HCT116 (cell line): ENCODE data around the gene PRKD3. TPM values are rescaled to one million over a fixed set of nuclear protein-coding genes. Genes with fewer than 3 reads are reported as not detected.

ENCODE experiments used
- ATAC-seq: fragments of 200-7000 bp; cut with Tn5 transposase; 2 replicates; pipeline ENCODE4 v1.9.1; 2020; ENCODE audit warnings: mild to moderate bottlenecking, moderate library complexity
- BruUV-seq: library from RNA; stranded (reverse); fragments of 400-500 nt; replicated peaks from 2 replicates; lab custom pipeline; 2021; lab: Mats Ljungman, UMichigan
- CTCF ChIA-PET: fragments of 300-600 bp; sonication (Branson Sonifier 250); formaldehyde crosslinking; loops from one replicate; lab custom pipeline; 2021; ENCODE audit warnings: antibody characterized with exemption; lab: Charles Lee
- POLR2A ChIA-PET: fragments of 300-600, 350-600 bp; sonication (Branson Sonifier 250); formaldehyde crosslinking; loops from one replicate; lab custom pipeline; 2021; ENCODE audit warnings: antibody characterized with exemption; lab: Charles Lee
- RAD21 ChIA-PET, 2 experiments: fragments of 300-600 bp; sonication (Branson Sonifier 250); formaldehyde crosslinking; loops; one replicate each; lab custom pipeline; 2023; ENCODE audit warnings: low total read pairs in 2 of 2; ENCODE audit not compliant: uncharacterized antibody in 2 of 2, unreplicated experiment in 2 of 2, low non-redundant PET in 1 of 2; lab: Charles Lee
- DNase-seq: peaks from one replicate; pipeline ENCODE4 v3.0.0-alpha.2; 2010; ENCODE audit warnings: low read depth, low spot score
- H2AFZ ChIP-seq: fragments of 200-600 bp; shearing (Covaris generic), sonication (generic); 2 replicates; pipeline ENCODE4 v1.6.1; 2017; ENCODE audit warnings: low read depth, mixed run types, mixed read lengths, antibody characterized with exemption, low read length; ENCODE audit not compliant: poor library complexity, severe bottlenecking
- H3K27ac ChIP-seq: 2 replicates; pipeline ENCODE4 v1.5.1; 2012; ENCODE audit warnings: low read depth, low read length
- H3K27me3 ChIP-seq: fragments of 200-600 bp; sonication (generic); 2 replicates; pipeline ENCODE4 v1.6.1; 2016; ENCODE audit warnings: mixed run types, low read length, mixed read lengths; ENCODE audit not compliant: insufficient read depth
- H3K36me3 ChIP-seq, 2 experiments: fragments of 200-500 bp in 1 of 2; fragments of 200-600 bp in 1 of 2; sonication (Bioruptor generic) in 1 of 2; sonication (generic) in 1 of 2; 2 replicates each; pipeline versions ENCODE4 v1.5.1 to v1.6.1; 2014 to 2016; ENCODE audit warnings: low read length in 2 of 2, inconsistent platforms in 1 of 2, mixed read lengths in 1 of 2, mixed run types in 1 of 2; ENCODE audit not compliant: insufficient read depth in 2 of 2, control insufficient read depth in 1 of 2
- H3K4me1 ChIP-seq, 2 experiments: fragments of 200-600 bp in 1 of 2; sonication (generic) in 1 of 2; 2 replicates each; pipeline versions ENCODE4 v1.5.1 to v1.6.1; 2012 to 2017; ENCODE audit warnings: low read length in 2 of 2, inconsistent platforms in 1 of 2, mild to moderate bottlenecking in 1 of 2, mixed read lengths in 1 of 2, mixed run types in 1 of 2, moderate library complexity in 1 of 2; ENCODE audit not compliant: insufficient read depth in 2 of 2, control insufficient read depth in 1 of 2
- H3K4me2 ChIP-seq: fragments of 200-600 bp; sonication (generic); 2 replicates; pipeline ENCODE4 v1.6.1; 2017; ENCODE audit warnings: mixed run types, low read length, mixed read lengths
- H3K4me3 ChIP-seq, 2 experiments: fragments of 200-600 bp in 1 of 2; sonication (generic) in 1 of 2; replicated peaks in 1 of 2; 2 replicates each; pipeline ENCODE4 v1.5.1; 2011 to 2016; ENCODE audit warnings: low read length in 2 of 2, control low read depth in 1 of 2, low read depth in 1 of 2, mild to moderate bottlenecking in 1 of 2, mixed read lengths in 1 of 2, mixed run types in 1 of 2
- H3K79me2 ChIP-seq: fragments of 200-600 bp; sonication (generic); 2 replicates; pipeline ENCODE4 v1.6.1; 2017; ENCODE audit warnings: mild to moderate bottlenecking, mixed run types, low read length, moderate library complexity, mixed read lengths; ENCODE audit not compliant: insufficient read depth
- H3K9ac ChIP-seq: fragments of 200-600 bp; sonication (generic); 2 replicates; pipeline ENCODE4 v1.6.1; 2016; ENCODE audit warnings: low read length, mixed read lengths
- H3K9me2 ChIP-seq: fragments of 200-600 bp; sonication (generic), shearing (Covaris generic); 2 replicates; pipeline ENCODE4 v1.6.1; 2017; ENCODE audit warnings: mixed run types, mild to moderate bottlenecking, moderate library complexity; ENCODE audit not compliant: insufficient read depth
- H3K9me3 ChIP-seq, 2 experiments: fragments of 200-500 bp in 1 of 2; fragments of 200-600 bp in 1 of 2; sonication (Bioruptor generic) in 1 of 2; sonication (generic) in 1 of 2; 2 replicates each; pipeline ENCODE4 v1.6.1; 2014 to 2017; ENCODE audit warnings: low read length in 2 of 2, mixed read lengths in 2 of 2, inconsistent platforms in 1 of 2, low read depth in 1 of 2, mild to moderate bottlenecking in 1 of 2, mixed run types in 1 of 2, moderate library complexity in 1 of 2; ENCODE audit not compliant: control insufficient read depth in 1 of 2, insufficient read depth in 1 of 2
- H4K20me1 ChIP-seq: fragments of 200-600 bp; sonication (generic), shearing (Covaris generic); 2 replicates; pipeline ENCODE4 v1.6.1; 2017; ENCODE audit warnings: mixed run types, mild to moderate bottlenecking, moderate library complexity; ENCODE audit not compliant: insufficient read depth
- CEBPB ChIP-seq: IDR thresholded peaks from 2 replicates; pipeline ENCODE4 v1.6.1; 2012; ENCODE audit warnings: low read depth
- CTCF ChIP-seq, 3 experiments: fragments of 200-600 bp in 1 of 3; sonication (generic) in 1 of 3; IDR thresholded peaks in 2 of 3; conservative IDR thresholded peaks in 1 of 3; 2 replicates each; pipeline ENCODE4 v1.5.1; 2012 to 2017; ENCODE audit warnings: low read depth in 2 of 3, low read length in 2 of 3, antibody characterized with exemption in 1 of 3, borderline replicate concordance in 1 of 3, control low read depth in 1 of 3, mild to moderate bottlenecking in 1 of 3, mixed read lengths in 1 of 3, mixed run types in 1 of 3, moderate library complexity in 1 of 3; ENCODE audit not compliant: insufficient read depth in 1 of 3
- ELF1 ChIP-seq: IDR thresholded peaks from 2 replicates; pipeline ENCODE4 v1.6.1; 2012; ENCODE audit warnings: low read depth, borderline replicate concordance
- EZH2 ChIP-seq: fragments of 200-600 bp; sonication (generic); IDR thresholded peaks from 2 replicates; pipeline ENCODE4 v1.6.1; 2017; ENCODE audit warnings: antibody characterized with exemption, mixed run types
- EZH2phosphoT487 ChIP-seq: fragments of 200-600 bp; IDR thresholded peaks from 2 replicates; pipeline ENCODE4 v1.6.1; 2018; ENCODE audit warnings: antibody characterized with exemption, borderline replicate concordance
- FOSL1 ChIP-seq: IDR thresholded peaks from 2 replicates; pipeline ENCODE4 v1.6.1; 2012; ENCODE audit warnings: low read depth
- POLR2A ChIP-seq: IDR thresholded peaks from 2 replicates; pipeline ENCODE4 v1.7.0; 2011; ENCODE audit warnings: borderline replicate concordance; ENCODE audit not compliant: insufficient read depth, insufficient read length; ENCODE audit errors: extremely low read depth
- RAD21 ChIP-seq: IDR thresholded peaks from 2 replicates; pipeline ENCODE4 v1.6.1; 2012; ENCODE audit warnings: low read depth, mild to moderate bottlenecking
- SIN3A ChIP-seq: IDR thresholded peaks from 2 replicates; pipeline ENCODE4 v1.6.1; 2012; ENCODE audit warnings: low read depth
- SP1 ChIP-seq: IDR thresholded peaks from 2 replicates; pipeline ENCODE4 v1.6.1; 2012; ENCODE audit warnings: low read depth
- SRF ChIP-seq: IDR thresholded peaks from 2 replicates; pipeline ENCODE4 v1.6.1; 2012; ENCODE audit warnings: low read depth
- TCF7L2 ChIP-seq: IDR thresholded peaks from 2 replicates; pipeline ENCODE4 v1.7.0; 2011; ENCODE audit warnings: borderline replicate concordance, inconsistent platforms; ENCODE audit not compliant: insufficient read depth, insufficient read length; ENCODE audit errors: extremely low read depth
- YY1 ChIP-seq: IDR thresholded peaks from 2 replicates; pipeline ENCODE4 v1.6.1; 2011; ENCODE audit warnings: low read length, low read depth, moderate library complexity, mild to moderate bottlenecking; ENCODE audit not compliant: insufficient replicate concordance; ENCODE audit errors: extremely low read depth
- ZBTB33 ChIP-seq: IDR thresholded peaks from 2 replicates; pipeline ENCODE4 v1.6.1; 2011; ENCODE audit warnings: mild to moderate bottlenecking, low read length, moderate library complexity; ENCODE audit not compliant: insufficient replicate concordance; ENCODE audit errors: extremely low read depth
- ZNF274 ChIP-seq: fragments of 200-500 bp; sonication (Bioruptor generic); IDR thresholded peaks from 2 replicates; pipeline ENCODE4 v1.6.1; 2014; ENCODE audit warnings: mild to moderate bottlenecking, low read depth, low read length, inconsistent platforms
- intact Hi-C: fragments of 100-400 bp; cut with micrococcal nuclease; formaldehyde crosslinking; loops from 2 replicates; pipeline ENCODE4 v1.10.0; 2022
- total RNA-seq: library from RNA; stranded (reverse); gene quantifications from one replicate; pipeline ENCODE4 v1.2.1, GENCODE V29; 2021; ENCODE audit not compliant: unreplicated experiment
- TF ChIP-seq, protein P1 (sequence below): IDR thresholded peaks from 2 replicates; pipeline ENCODE4 v1.6.1; 2012
- TF ChIP-seq, protein P2 (sequence below): IDR thresholded peaks from 2 replicates; pipeline ENCODE4 v1.6.1; 2012; ENCODE audit warnings: low read depth

The PRKD3 gene
- total RNA-seq, 1 experiment from 2014 or later = 13.9 TPM

GRCh38 chr2:37367310-37367709 is 42.7 kb upstream of the PRKD3 start:
- no peak for TF ChIP-seq ZBTB33
- no peak for TF ChIP-seq FOSL1
- TF ChIP-seq, protein P1, sequence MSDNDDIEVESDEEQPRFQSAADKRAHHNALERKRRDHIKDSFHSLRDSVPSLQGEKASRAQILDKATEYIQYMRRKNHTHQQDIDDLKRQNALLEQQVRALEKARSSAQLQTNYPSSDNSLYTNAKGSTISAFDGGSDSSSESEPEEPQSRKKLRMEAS = no peak
- no peak for TF ChIP-seq SP1
- no peak for TF ChIP-seq EZH2
- no peak for TF ChIP-seq ELF1
- TF ChIP-seq CEBPB = no peak
- no peak for TF ChIP-seq POLR2A
- no peak for TF ChIP-seq YY1
- TF ChIP-seq ZNF274 = no peak
- TF ChIP-seq EZH2phosphoT487 = no peak
- no peak for TF ChIP-seq SIN3A
- TF ChIP-seq TCF7L2 = no peak
- TF ChIP-seq RAD21 = no peak
- TF ChIP-seq SRF = no peak
- TF ChIP-seq, protein P2, sequence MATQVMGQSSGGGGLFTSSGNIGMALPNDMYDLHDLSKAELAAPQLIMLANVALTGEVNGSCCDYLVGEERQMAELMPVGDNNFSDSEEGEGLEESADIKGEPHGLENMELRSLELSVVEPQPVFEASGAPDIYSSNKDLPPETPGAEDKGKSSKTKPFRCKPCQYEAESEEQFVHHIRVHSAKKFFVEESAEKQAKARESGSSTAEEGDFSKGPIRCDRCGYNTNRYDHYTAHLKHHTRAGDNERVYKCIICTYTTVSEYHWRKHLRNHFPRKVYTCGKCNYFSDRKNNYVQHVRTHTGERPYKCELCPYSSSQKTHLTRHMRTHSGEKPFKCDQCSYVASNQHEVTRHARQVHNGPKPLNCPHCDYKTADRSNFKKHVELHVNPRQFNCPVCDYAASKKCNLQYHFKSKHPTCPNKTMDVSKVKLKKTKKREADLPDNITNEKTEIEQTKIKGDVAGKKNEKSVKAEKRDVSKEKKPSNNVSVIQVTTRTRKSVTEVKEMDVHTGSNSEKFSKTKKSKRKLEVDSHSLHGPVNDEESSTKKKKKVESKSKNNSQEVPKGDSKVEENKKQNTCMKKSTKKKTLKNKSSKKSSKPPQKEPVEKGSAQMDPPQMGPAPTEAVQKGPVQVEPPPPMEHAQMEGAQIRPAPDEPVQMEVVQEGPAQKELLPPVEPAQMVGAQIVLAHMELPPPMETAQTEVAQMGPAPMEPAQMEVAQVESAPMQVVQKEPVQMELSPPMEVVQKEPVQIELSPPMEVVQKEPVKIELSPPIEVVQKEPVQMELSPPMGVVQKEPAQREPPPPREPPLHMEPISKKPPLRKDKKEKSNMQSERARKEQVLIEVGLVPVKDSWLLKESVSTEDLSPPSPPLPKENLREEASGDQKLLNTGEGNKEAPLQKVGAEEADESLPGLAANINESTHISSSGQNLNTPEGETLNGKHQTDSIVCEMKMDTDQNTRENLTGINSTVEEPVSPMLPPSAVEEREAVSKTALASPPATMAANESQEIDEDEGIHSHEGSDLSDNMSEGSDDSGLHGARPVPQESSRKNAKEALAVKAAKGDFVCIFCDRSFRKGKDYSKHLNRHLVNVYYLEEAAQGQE = no peak
- TF ChIP-seq CTCF (IDR thresholded peaks at IDR 0.05 in 2 of 3, conservative IDR thresholded peaks at IDR 0.05 in 1 of 3; ENCODE audit: borderline replicate concordance in 1 of 3, insufficient read depth in 1 of 3, low read depth in 2 of 3, low read length in 2 of 3) = no peak
- ChIA-PET RAD21 (no interaction called here), CTCF (no interaction called here), POLR2A (no interaction called here)
- intact Hi-C loops = no loop called here
- Histone ChIP-seq H3K4me3 (no peak overlapping the region), H3K9me2 (no peaks in the 10 kb centered on the region), H3K27me3 (no peaks in the 10 kb centered on the region), H3K27ac (no peak overlapping the region), H4K20me1 (no peaks in the 10 kb centered on the region), H3K4me2 (no peak overlapping the region), H3K36me3 (no peaks in the 10 kb centered on the region), H3K9me3 (no peaks in the 10 kb centered on the region), H3K9ac (no peak overlapping the region), H3K79me2 (no peaks in the 10 kb centered on the region), H2AFZ (no peak overlapping the region), H3K4me1 (no peaks in the 10 kb centered on the region)
- no TSS peak for BruUV-seq
- ATAC-seq (no peak), DNase-seq (no peak)
